Activated T-cell treated with anti-CD3 and anti-CD28 coated beads, Interleukin-2, amount 50 U/mL, for 4 hours (primary cell): Measurements from ENCODE around the gene DYNC1I1. TPM values are rescaled to one million over a fixed set of nuclear protein-coding genes. Genes with fewer than 3 reads are reported as not detected.

Source experiments
- ATAC-seq, 2 donors: fragments of 200-7000 bp; cut with Tn5 transposase; one replicate each; pipeline ENCODE4 v1.10.0; 2021
- DNase-seq: peaks from one replicate; pipeline ENCODE4 v3.0.0-alpha.2; 2020
- H3K27me3 Mint-ChIP-seq: one replicate; pipeline ENCODE4 v1.8.0; 2021; ENCODE audit warnings: low read depth, mixed read lengths
- H3K36me3 Mint-ChIP-seq: one replicate; pipeline ENCODE4 v1.8.0; 2022; ENCODE audit warnings: mixed read lengths; ENCODE audit not compliant: insufficient read depth
- H3K4me1 Mint-ChIP-seq: one replicate; pipeline ENCODE4 v1.8.0; 2021; ENCODE audit warnings: low read depth, mixed read lengths
- H3K4me3 Mint-ChIP-seq: one replicate; pipeline ENCODE4 v1.8.0; 2021; ENCODE audit warnings: mild to moderate bottlenecking, moderate library complexity, mixed read lengths
- H3K9me3 Mint-ChIP-seq: one replicate; pipeline ENCODE4 v1.8.0; 2021; ENCODE audit warnings: mixed read lengths
- total RNA-seq, 3 donors: library from RNA; stranded (reverse); gene quantifications; one replicate each; pipeline ENCODE4 v1.2.1, GENCODE V29; 2021

DYNC1I1 gene
- total RNA-seq, 3 donors from 2014 or later, result not detected

- H3K36me3 Mint-ChIP-seq, result no peaks in the 10 kb centered on the region
- DNase-seq (no peak), ATAC-seq (no peak)
- H3K27me3 Mint-ChIP-seq, result peaks cover 7% of the 10 kb centered on the region
- H3K4me3 Mint-ChIP-seq, result no peak overlapping the region
- no peaks in the 10 kb centered on the region for H3K9me3 Mint-ChIP-seq
- no peaks in the 10 kb centered on the region for H3K4me1 Mint-ChIP-seq
Observed at GRCh38 chr7:96114190-96114589, 341.8 kb downstream of the DYNC1I1 start.

DNA sequence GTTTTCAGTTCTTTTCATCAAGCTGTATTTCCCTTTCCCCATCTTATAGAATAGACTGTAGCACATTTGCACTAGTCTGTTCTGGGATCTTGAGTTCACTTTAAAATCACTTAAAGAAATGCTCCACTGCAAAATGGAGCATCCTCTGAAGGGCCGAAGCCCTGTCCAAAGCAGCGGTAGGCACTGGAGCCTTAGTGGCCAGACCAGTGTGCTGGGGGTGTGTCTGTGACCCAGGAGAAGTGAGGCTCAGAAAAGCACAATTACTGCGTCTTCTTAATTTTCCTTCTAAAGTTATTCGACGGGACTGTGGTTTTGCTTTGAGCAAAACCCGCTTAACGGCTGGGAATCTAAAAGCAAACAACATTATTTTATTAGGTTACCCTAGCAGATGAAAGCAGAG, 343.8 kb downstream of the DYNC1I1 start:
- ATAC-seq (no peak), DNase-seq (no peak)
- no peaks in the 10 kb centered on the region for H3K9me3 Mint-ChIP-seq
- H3K36me3 Mint-ChIP-seq, result peaks cover 8% of the 10 kb centered on the region
- peaks cover 7% of the 10 kb centered on the region for H3K27me3 Mint-ChIP-seq
- no peaks in the 10 kb centered on the region for H3K4me1 Mint-ChIP-seq
- H3K4me3 Mint-ChIP-seq, result no peak overlapping the region

DNA sequence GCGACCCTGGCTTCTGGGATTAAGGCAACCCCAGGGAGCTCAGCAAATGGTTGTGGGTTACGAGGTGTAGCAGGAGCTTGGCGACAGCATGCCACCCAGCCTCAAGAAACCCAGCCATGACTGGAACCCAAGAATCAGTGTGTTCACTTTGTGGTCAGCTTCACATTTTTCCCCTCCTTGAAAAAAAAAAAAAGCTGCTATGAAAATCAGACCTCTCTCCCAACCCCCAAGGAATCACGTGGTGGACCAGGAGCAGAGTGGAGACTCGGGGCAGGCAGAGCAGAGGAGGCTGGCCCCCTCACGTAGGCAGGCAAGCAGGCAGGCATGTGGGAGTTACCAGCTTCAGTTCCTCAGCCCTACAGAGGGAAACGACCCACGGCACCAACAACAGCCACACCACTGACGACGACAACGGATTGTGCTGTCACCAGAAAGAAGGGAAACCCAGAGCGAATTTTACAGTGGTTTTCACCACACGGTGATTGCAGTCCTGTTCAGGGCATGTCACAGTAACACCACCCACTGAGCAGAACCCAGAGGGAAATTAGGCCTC, 346.2 kb downstream of the DYNC1I1 start:
- ATAC-seq (no peak), DNase-seq (no peak)
- no peaks in the 10 kb centered on the region for H3K27me3 Mint-ChIP-seq
- H3K36me3 Mint-ChIP-seq, result peaks cover 14% of the 10 kb centered on the region
- no peaks in the 10 kb centered on the region for H3K9me3 Mint-ChIP-seq
- no peak overlapping the region for H3K4me3 Mint-ChIP-seq
- H3K4me1 Mint-ChIP-seq, result no peaks in the 10 kb centered on the region

GRCh38 chr7:96120445-96121225, 348.3 kb downstream of the DYNC1I1 start:
- no peaks in the 10 kb centered on the region for H3K4me1 Mint-ChIP-seq
- peaks cover 15% of the 10 kb centered on the region for H3K36me3 Mint-ChIP-seq
- DNase-seq (no peak), ATAC-seq (no peak)
- no peaks in the 10 kb centered on the region for H3K27me3 Mint-ChIP-seq
- H3K4me3 Mint-ChIP-seq, result no peak overlapping the region
- H3K9me3 Mint-ChIP-seq, result no peaks in the 10 kb centered on the region

DNA sequence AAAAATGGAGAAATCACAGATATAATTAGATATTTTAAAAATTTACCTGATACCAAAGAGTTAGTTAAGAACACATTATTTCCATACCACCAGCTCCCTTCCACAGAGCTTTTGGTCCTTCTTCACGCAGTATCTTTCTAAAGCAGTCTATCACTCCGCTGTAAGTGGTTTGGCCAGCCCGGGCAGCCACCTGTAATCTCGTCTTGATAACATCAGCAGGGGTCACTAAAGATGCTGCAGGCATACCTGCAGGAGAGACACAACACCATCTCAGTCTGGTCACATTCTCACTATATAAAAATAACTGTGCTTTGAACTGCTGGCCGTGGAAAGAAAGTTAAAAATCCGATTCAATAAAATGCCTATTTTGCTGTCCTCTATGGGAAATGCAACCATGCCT, 349.4 kb downstream of the DYNC1I1 start:
- no peak overlapping the region for H3K4me3 Mint-ChIP-seq

GRCh38 chr7:96122746-96123145, 350.4 kb downstream of the DYNC1I1 start:
- Mint-ChIP-seq H3K9me3 (no peaks in the 10 kb centered on the region), H3K4me3 (no peak overlapping the region), H3K4me1 (no peaks in the 10 kb centered on the region), H3K36me3 (peaks cover 21% of the 10 kb centered on the region), H3K27me3 (no peaks in the 10 kb centered on the region)
- DNase-seq, result no peak
- ATAC-seq, result no peak

More for the DNA sequence above, 349.4 kb downstream of the DYNC1I1 start:
- DNase-seq, result no peak
- Mint-ChIP-seq H3K4me1 (no peaks in the 10 kb centered on the region), H3K27me3 (no peaks in the 10 kb centered on the region), H3K36me3 (peaks cover 18% of the 10 kb centered on the region), H3K9me3 (no peaks in the 10 kb centered on the region)
- ATAC-seq, result no peak

- DNase-seq, result no peak
- H3K9me3 Mint-ChIP-seq, result no peaks in the 10 kb centered on the region
- ATAC-seq, result no peak
- no peak overlapping the region for H3K4me3 Mint-ChIP-seq
- no peaks in the 10 kb centered on the region for H3K4me1 Mint-ChIP-seq
- peaks cover 29% of the 10 kb centered on the region for H3K36me3 Mint-ChIP-seq
- H3K27me3 Mint-ChIP-seq, result no peaks in the 10 kb centered on the region
Observed at GRCh38 chr7:96126382-96126781, 354.0 kb downstream of the DYNC1I1 start.

GRCh38 chr7:96127746-96128145, 355.4 kb downstream of the DYNC1I1 start:
- H3K4me3 Mint-ChIP-seq, result no peak overlapping the region
- no peaks in the 10 kb centered on the region for H3K27me3 Mint-ChIP-seq
- no peak for DNase-seq
- no peaks in the 10 kb centered on the region for H3K9me3 Mint-ChIP-seq
- H3K4me1 Mint-ChIP-seq, result no peaks in the 10 kb centered on the region
- no peak for ATAC-seq
- H3K36me3 Mint-ChIP-seq, result peaks cover 33% of the 10 kb centered on the region

DNA sequence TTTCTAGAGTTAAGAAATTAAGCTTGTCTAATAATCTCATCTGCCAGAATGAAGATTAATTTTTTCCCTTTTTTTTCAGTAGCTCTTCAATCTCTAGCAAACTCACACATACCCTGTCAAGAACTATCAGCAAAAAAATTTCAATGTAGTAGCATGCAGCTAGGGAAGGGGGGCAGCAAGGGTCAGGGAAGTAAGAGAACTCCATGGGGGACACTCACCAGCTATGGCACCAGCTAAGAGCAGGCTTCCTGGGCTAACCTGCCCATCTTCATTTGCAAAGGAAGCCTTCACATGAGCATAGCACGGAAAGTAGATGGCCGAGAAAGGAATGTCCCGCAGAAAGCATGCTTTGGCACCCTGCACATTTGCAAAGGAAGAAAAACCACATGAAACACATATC, 359.2 kb downstream of the DYNC1I1 start:
- Mint-ChIP-seq H3K4me1 (no peaks in the 10 kb centered on the region), H3K36me3 (peaks cover 46% of the 10 kb centered on the region), H3K9me3 (no peaks in the 10 kb centered on the region), H3K4me3 (no peak overlapping the region), H3K27me3 (no peaks in the 10 kb centered on the region)
- no peak for DNase-seq
- no peak for ATAC-seq

GRCh38 chr7:96135241-96135640, 362.9 kb downstream of the DYNC1I1 start:
- no peak for ATAC-seq
- DNase-seq, result no peak
- Mint-ChIP-seq H3K36me3 (peaks cover 36% of the 10 kb centered on the region), H3K4me1 (no peaks in the 10 kb centered on the region), H3K4me3 (no peak overlapping the region), H3K27me3 (no peaks in the 10 kb centered on the region), H3K9me3 (no peaks in the 10 kb centered on the region)

- H3K4me1 Mint-ChIP-seq, result no peaks in the 10 kb centered on the region
- no peaks in the 10 kb centered on the region for H3K9me3 Mint-ChIP-seq
- no peak overlapping the region for H3K4me3 Mint-ChIP-seq
- H3K27me3 Mint-ChIP-seq, result no peaks in the 10 kb centered on the region
- ATAC-seq (no peak), DNase-seq (no peak)
- peaks cover 37% of the 10 kb centered on the region for H3K36me3 Mint-ChIP-seq
Observed at GRCh38 chr7:96136600-96137239, 364.4 kb downstream of the DYNC1I1 start.

DNA sequence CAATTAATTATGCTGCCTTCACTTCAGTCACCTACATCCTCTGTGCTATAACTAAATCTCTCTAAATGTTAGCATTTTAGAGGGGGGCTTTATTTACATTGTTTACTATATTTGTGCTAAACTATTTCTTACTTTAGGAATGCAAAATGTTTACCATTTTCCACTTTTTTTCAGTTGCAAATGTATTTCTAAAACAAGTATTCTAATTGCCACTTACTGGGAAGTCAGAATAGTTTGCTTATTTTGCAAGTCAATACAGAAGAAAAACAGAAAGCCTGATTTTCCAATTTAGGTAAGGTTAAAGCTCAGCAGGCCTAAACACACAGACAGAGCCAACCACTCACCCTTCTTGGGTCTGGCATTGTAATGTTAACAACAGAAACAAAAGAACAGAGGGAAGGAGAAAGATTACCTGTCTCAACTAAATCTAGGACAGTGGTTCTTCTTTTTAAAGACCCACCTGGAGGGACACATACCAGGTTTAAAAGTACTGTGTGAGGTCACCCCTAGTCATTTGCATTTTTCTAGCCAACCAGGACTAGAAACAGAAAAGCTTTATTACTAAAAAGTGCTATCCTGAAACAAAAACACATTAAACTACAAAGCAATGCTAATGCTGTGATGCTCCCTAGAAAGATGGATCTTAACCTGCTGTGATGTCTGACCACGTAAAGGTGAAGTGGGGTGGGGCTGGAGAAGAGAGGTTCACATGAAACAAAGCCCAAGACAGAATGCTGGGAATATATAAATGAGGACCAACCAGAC, 371.3 kb downstream of the DYNC1I1 start:
- DNase-seq (no peak), ATAC-seq (no peak)
- Mint-ChIP-seq H3K9me3 (no peaks in the 10 kb centered on the region), H3K36me3 (peaks cover 42% of the 10 kb centered on the region), H3K27me3 (no peaks in the 10 kb centered on the region), H3K4me1 (no peaks in the 10 kb centered on the region), H3K4me3 (no peak overlapping the region)

DNA sequence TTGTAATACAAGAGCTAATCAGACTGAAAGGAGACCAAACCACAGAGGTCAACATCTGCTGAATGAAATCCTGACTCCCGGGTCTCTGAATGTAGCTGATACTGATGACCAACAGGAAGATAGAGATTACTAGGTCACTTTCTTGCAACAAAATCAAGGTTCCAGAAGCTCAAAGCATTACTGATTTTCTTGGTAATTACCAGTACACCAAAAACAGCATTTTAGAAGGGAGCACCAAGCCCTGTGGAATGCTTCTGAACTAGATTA, 371.8 kb downstream of the DYNC1I1 start:
- Mint-ChIP-seq H3K27me3 (no peaks in the 10 kb centered on the region), H3K36me3 (peaks cover 46% of the 10 kb centered on the region), H3K4me1 (no peaks in the 10 kb centered on the region), H3K4me3 (no peak overlapping the region), H3K9me3 (no peaks in the 10 kb centered on the region)
- DNase-seq, result no peak
- ATAC-seq, result no peak
